K562 (cell line): ENCODE results near the gene HPN. TPM values are rescaled to one million over a fixed set of nuclear protein-coding genes. Genes with fewer than 3 reads are reported as not detected.
A peak's percentile ranks its signal among the peaks of the same experiment; 100 is the strongest.
"Not testable (repeated sequence)": the region's sequence is repeated elsewhere in the genome, so short reads cannot be mapped to it uniquely, and the experiment has no call there.

Experiments
- ATAC-seq: fragments of 200-7000 bp; cut with Tn5 transposase; 3 replicates; pipeline ENCODE4 v1.9.1; 2020; ENCODE audit warnings: moderate library complexity
- BruUV-seq: library from RNA; stranded (reverse); fragments of 400-500 nt; replicated peaks from 2 replicates; lab custom pipeline; 2021; lab: Mats Ljungman, UMichigan
- CTCF ChIA-PET: fragments of 300-600 bp; formaldehyde crosslinking; extraction: SDS; loops from one replicate; lab custom pipeline; 2021; ENCODE audit warnings: low intra/inter-chr PET ratio; lab: Yijun Ruan, JAX
- POLR2A ChIA-PET: fragments of 300-600, 350-650 bp; sonication (Branson Sonifier 250); formaldehyde crosslinking; extraction: SDS; loops from one replicate; lab custom pipeline; 2021; ENCODE audit warnings: antibody characterized with exemption, inconsistent platforms; lab: Yijun Ruan, JAX
- DNase-seq, 4 experiments: peaks; one replicate each; pipeline versions ENCODE4 v3.0.0 to v3.0.0-alpha.2; 2011 to 2018; ENCODE audit warnings: low spot score in 3 of 4, mixed read lengths in 3 of 4; ENCODE audit errors: extremely low read depth in 1 of 4
- FAIRE-seq: peaks from 2 replicates; lab custom pipeline; 2011; peaks lifted over from hg19 to GRCh38; lab: Jason Lieb, UNC
- H2AFZ ChIP-seq: 2 replicates; pipeline ENCODE4 v1.6.0; 2011; ENCODE audit warnings: low read depth, low read length, control low read depth, inconsistent platforms
- H3K27ac ChIP-seq: fragments of 200-600 bp; 3 replicates; pipeline ENCODE4 v1.8.0; 2011; ENCODE audit warnings: low read depth, mild to moderate bottlenecking, control low read depth, inconsistent platforms, low read length, moderate library complexity, mixed read lengths; ENCODE audit errors: extremely low read depth
- H3K27me3 ChIP-seq, 2 experiments: fragments of 300-600 bp in 1 of 2; 2 replicates in 1 of 2; 3 replicates in 1 of 2; pipeline versions ENCODE4 v1.6.0 to v1.8.0; 2011; ENCODE audit warnings: inconsistent platforms in 2 of 2, low read length in 2 of 2, mild to moderate bottlenecking in 1 of 2, mixed read lengths in 1 of 2, moderate library complexity in 1 of 2; ENCODE audit not compliant: control insufficient read depth in 2 of 2, insufficient read depth in 2 of 2
- H3K36me3 ChIP-seq: fragments of 300-600 bp; 3 replicates; pipeline ENCODE4 v1.8.0; 2011; ENCODE audit warnings: mild to moderate bottlenecking, low read length, inconsistent platforms; ENCODE audit not compliant: control insufficient read depth, insufficient read depth
- H3K4me1 ChIP-seq, 2 experiments: fragments of 200-600 bp in 1 of 2; replicated peaks in 1 of 2; 2 replicates in 1 of 2; 3 replicates in 1 of 2; pipeline versions ENCODE4 v1.5.1 to v1.8.0; 2011; ENCODE audit warnings: inconsistent platforms in 2 of 2, low read length in 2 of 2, mild to moderate bottlenecking in 1 of 2, mixed read lengths in 1 of 2, moderate library complexity in 1 of 2; ENCODE audit not compliant: control insufficient read depth in 2 of 2, insufficient read depth in 2 of 2
- H3K4me2 ChIP-seq: 2 replicates; pipeline ENCODE4 v1.6.1; 2011; ENCODE audit warnings: low read length, control low read depth, inconsistent platforms, mixed read lengths; ENCODE audit not compliant: insufficient read depth
- H3K4me3 ChIP-seq: fragments of 200-600 bp; sonication (generic), shearing (Covaris generic); 2 replicates; pipeline ENCODE4 v1.5.1; 2016; ENCODE audit warnings: control low read depth, inconsistent platforms
- H3K79me2 ChIP-seq: fragments of 200-600 bp; 3 replicates; pipeline ENCODE4 v1.8.0; 2011; ENCODE audit warnings: low read length, inconsistent platforms; ENCODE audit not compliant: control insufficient read depth, insufficient read depth
- H3K9ac ChIP-seq, 2 experiments: 2 replicates each; pipeline versions ENCODE4 v1.6.0 to v1.6.1; 2011; ENCODE audit warnings: low read depth in 2 of 2, low read length in 2 of 2, control low read depth in 1 of 2, inconsistent platforms in 1 of 2, mild to moderate bottlenecking in 1 of 2, mixed read lengths in 1 of 2; ENCODE audit not compliant: insufficient read depth in 1 of 2
- H3K9me1 ChIP-seq: one replicate; pipeline ENCODE4 v1.6.0; 2011; ENCODE audit warnings: inconsistent platforms, mild to moderate bottlenecking, low read length, moderate library complexity; ENCODE audit not compliant: control insufficient read depth, insufficient read depth
- H3K9me3 ChIP-seq: replicated peaks from 2 replicates; pipeline ENCODE4 v1.5.1; 2011; ENCODE audit warnings: low read depth, low read length, inconsistent platforms; ENCODE audit not compliant: control insufficient read depth, insufficient read depth
- H4K20me1 ChIP-seq: replicated peaks from 2 replicates; pipeline ENCODE4 v1.6.1; 2011; ENCODE audit warnings: low read length, inconsistent platforms, mixed read lengths; ENCODE audit not compliant: control insufficient read depth, insufficient read depth
- KDM1A ChIP-seq, 2 experiments: fragments of 450-650 bp; IDR thresholded peaks; 2 replicates each; pipeline ENCODE4 v1.6.1; 2016; ENCODE audit warnings: mild to moderate bottlenecking in 2 of 2
- KLF13 ChIP-seq: fragments of 450-650 bp; IDR thresholded peaks from 2 replicates; pipeline ENCODE4 v1.6.1; 2016; ENCODE audit warnings: missing genetic modification characterization, low read depth, mild to moderate bottlenecking, missing compliant biosample characterization, moderate library complexity, borderline replicate concordance
- ZNF197 ChIP-seq: fragments of 200-800 bp; sonication (Bioruptor generic); IDR thresholded peaks from 2 replicates; pipeline ENCODE4 v1.6.1; 2016; ENCODE audit warnings: low read depth, missing genetic modification characterization, missing compliant biosample characterization
- WGBS: fragments of 100-300 bp; shearing (Covaris generic); methylation state at CpG from one replicate; pipeline ENCODE4 v1.1.6; 2016; ENCODE audit warnings: low coverage, mixed read lengths; ENCODE audit not compliant: insufficient coverage; ENCODE audit errors: missing lambda C conversion rate; 5-methylcytosine and 5-hydroxymethylcytosine counted together
- in situ Hi-C: fragments of 300-500 bp; cut with MboI; formaldehyde crosslinking; loops from 4 replicates; pipeline ENCODE4 v1.15.0; 2018; ENCODE audit warnings: inconsistent platforms, mixed read lengths
- intact Hi-C: fragments of 100-400 bp; cut with micrococcal nuclease; formaldehyde crosslinking; loops from 2 replicates; pipeline ENCODE4 v1.14.2; 2022
- polyA plus RNA-seq, 8 experiments: library from polyadenylated mRNA; depleted of rRNA in 4 of 8; stranded (reverse) in 5 of 8; unstranded in 3 of 8; fragments of >200 nt; fragmentation: Nextera tagmentation in 2 of 8; fragmentation: Illumina TruSeq in 1 of 8; extraction: Ambion mirVana in 2 of 8; extraction: Trizol in 1 of 8; gene quantifications; 2 replicates each; pipeline versions ENCODE4 v1.2.1 to v1.2.3, GENCODE V29; 2011 to 2014; ENCODE audit warnings: inconsistent platforms in 1 of 8, missing spikeins in 1 of 8
- total RNA-seq, 7 experiments: library from RNA; depleted of rRNA in 6 of 7; stranded (reverse); fragments of >200 nt in 6 of 7; fragmentation: Illumina TruSeq in 2 of 7; extraction: Trizol in 2 of 7; gene quantifications; 2 replicates each; pipeline versions ENCODE4 v1.2.1 to v1.2.3, GENCODE V29; 2011 to 2021; ENCODE audit warnings: low replicate concordance in 1 of 7

HPN gene
- total and polyA plus RNA-seq, 9 of the 15 experiments (the other 6 are each of a cell fraction or from before 2014, with no cell fraction given), result 0.10 to 0.20 TPM; not detected in 7

- no peak for TF ChIP-seq ZNF197 (CRISPR knock-in tag)
- peak; percentile 59 to 60 for TF ChIP-seq KDM1A (IDR thresholded peaks at IDR 0.05)
- TF ChIP-seq KLF13 (tag), result no peak
- TF ChIP-seq, all 486 proteins: peak for 7
Observed at GRCh38 chr19:35027851-35028599, 13.5 kb upstream of the HPN start (continued).

DNA sequence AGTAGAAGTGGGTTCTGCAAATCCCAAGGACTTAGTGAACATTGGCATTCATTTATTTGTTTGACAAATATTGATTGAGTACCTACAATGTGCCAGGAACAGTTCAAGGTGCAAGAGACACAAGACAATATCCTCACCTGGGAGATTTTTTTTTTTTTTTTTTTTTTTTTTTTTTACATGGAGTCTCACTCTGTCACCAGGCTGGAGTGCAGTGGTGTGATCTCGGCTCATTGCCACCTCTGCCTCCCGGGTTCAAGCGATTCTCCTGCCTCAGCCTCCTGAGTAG lies 13.0 kb upstream of the HPN start:
- H3K79me2 ChIP-seq, H3K27ac ChIP-seq, H3K4me2 ChIP-seq, FAIRE-seq, DNase-seq, H3K9me3 ChIP-seq, H2AFZ ChIP-seq, H3K4me3 ChIP-seq, in situ Hi-C loops, H3K9ac ChIP-seq, CTCF ChIA-PET, H4K20me1 ChIP-seq, ATAC-seq, BruUV-seq, intact Hi-C loops, H3K9me1 ChIP-seq: not testable (repeated sequence)
- Histone ChIP-seq H3K27me3 (peaks cover 2 to 15% of the 10 kb centered on the region in 2 experiments; a peak in 1 of 5 replicates), H3K4me1 (peaks cover 0 to 23% of the 10 kb centered on the region in 2 experiments; a peak in 4 of 5 replicates), H3K36me3 (peaks cover 45% of the 10 kb centered on the region)
- 78% methylated on average over 3 of the region's 3 CpGs for WGBS
- POLR2A ChIA-PET, result interaction anchor here (2.1 kb wide), 1 partner anchor 9 kb away, joined by 7 read pairs; no protein-coding TSS in a partner anchor
